Trophoblast cell (in vitro differentiated cells and primary cell): ENCODE data around the gene CNKSR1.

ENCODE experiments used
- DNase-seq, 2 donors: peaks; one replicate each; pipeline ENCODE4 v3.0.0-alpha.2; 2016
- H2AFZ ChIP-seq: 2 replicates; pipeline ENCODE4 v1.6.1; 2013; ENCODE audit warnings: low read length, moderate library complexity, mild to moderate bottlenecking; ENCODE audit not compliant: insufficient read depth, poor library complexity
- H2AK5ac ChIP-seq: 2 replicates; pipeline ENCODE4 v1.6.1; 2013; ENCODE audit warnings: mild to moderate bottlenecking, low read length
- H2BK120ac ChIP-seq: 2 replicates; pipeline ENCODE4 v1.6.1; 2013; ENCODE audit warnings: low read length, mild to moderate bottlenecking, moderate library complexity; ENCODE audit not compliant: insufficient read depth, poor library complexity
- H2BK12ac ChIP-seq: 2 replicates; pipeline ENCODE4 v1.6.1; 2013; ENCODE audit warnings: mild to moderate bottlenecking, low read length, moderate library complexity
- H2BK5ac ChIP-seq: 2 replicates; pipeline ENCODE4 v1.6.1; 2013; ENCODE audit warnings: low read length, low read depth, moderate library complexity, mild to moderate bottlenecking; ENCODE audit not compliant: poor library complexity
- H3K14ac ChIP-seq: 2 replicates; pipeline ENCODE4 v1.6.1; 2013; ENCODE audit warnings: mild to moderate bottlenecking, low read length
- H3K18ac ChIP-seq: 2 replicates; pipeline ENCODE4 v1.6.1; 2013; ENCODE audit warnings: mild to moderate bottlenecking, low read length
- H3K23ac ChIP-seq: 2 replicates; pipeline ENCODE4 v1.6.1; 2013; ENCODE audit warnings: low read length
- H3K27ac ChIP-seq: 2 replicates; pipeline ENCODE4 v1.5.1; 2013; ENCODE audit warnings: low read depth, mild to moderate bottlenecking, inconsistent platforms, low read length, moderate library complexity
- H3K27me3 ChIP-seq: 2 replicates; pipeline ENCODE4 v1.6.1; 2013; ENCODE audit warnings: inconsistent platforms, mild to moderate bottlenecking, low read length, moderate library complexity; ENCODE audit not compliant: insufficient read depth
- H3K36me3 ChIP-seq, 2 experiments: 1 replicate in 1 of 2; 2 replicates in 1 of 2; pipeline ENCODE4 v1.6.1; 2013; ENCODE audit warnings: low read length in 2 of 2, mild to moderate bottlenecking in 2 of 2, moderate library complexity in 1 of 2; ENCODE audit not compliant: insufficient read depth in 2 of 2, control insufficient read depth in 1 of 2
- H3K4ac ChIP-seq: 2 replicates; pipeline ENCODE4 v1.6.1; 2013; ENCODE audit warnings: low read depth, mild to moderate bottlenecking, low read length, moderate library complexity
- H3K4me1 ChIP-seq, 2 experiments: 1 replicate in 1 of 2; 2 replicates in 1 of 2; pipeline ENCODE4 v1.6.1; 2013; ENCODE audit warnings: low read length in 2 of 2, mild to moderate bottlenecking in 2 of 2, moderate library complexity in 1 of 2; ENCODE audit not compliant: insufficient read depth in 2 of 2, control insufficient read depth in 1 of 2
- H3K4me2 ChIP-seq: 2 replicates; pipeline ENCODE4 v1.6.1; 2013; ENCODE audit warnings: inconsistent platforms, mild to moderate bottlenecking, low read length, moderate library complexity
- H3K4me3 ChIP-seq: 2 replicates; pipeline ENCODE4 v1.5.1; 2013; ENCODE audit warnings: mild to moderate bottlenecking, low read depth, low read length, inconsistent platforms
- H3K79me1 ChIP-seq: one replicate; pipeline ENCODE4 v1.6.1; 2013; ENCODE audit warnings: low read length
- H3K79me2 ChIP-seq: 2 replicates; pipeline ENCODE4 v1.6.1; 2013; ENCODE audit warnings: low read length, mild to moderate bottlenecking; ENCODE audit not compliant: control insufficient read depth, insufficient read depth, poor library complexity
- H3K9ac ChIP-seq: 2 replicates; pipeline ENCODE4 v1.6.1; 2013; ENCODE audit warnings: mild to moderate bottlenecking, low read length
- H3K9me3 ChIP-seq: 2 replicates; pipeline ENCODE4 v1.6.1; 2013; ENCODE audit warnings: low read depth, mild to moderate bottlenecking, control low read depth, inconsistent platforms, low read length; ENCODE audit not compliant: insufficient read depth
- H4K12ac ChIP-seq: 2 replicates; pipeline ENCODE4 v1.6.1; 2013; ENCODE audit warnings: low read depth, mild to moderate bottlenecking, low read length, moderate library complexity
- H4K8ac ChIP-seq: 2 replicates; pipeline ENCODE4 v1.6.1; 2013; ENCODE audit warnings: low read depth, mild to moderate bottlenecking, low read length, moderate library complexity
- H4K91ac ChIP-seq: one replicate; pipeline ENCODE4 v1.6.1; 2013; ENCODE audit warnings: low read depth, mild to moderate bottlenecking, low read length, moderate library complexity
- WGBS: extraction: QIAGEN DNeasy Blood & Tissue Kit; methylation state at CpG from one replicate; pipeline ENCODE4 v1.1.7; 2013; ENCODE audit warnings: missing lambda C conversion rate; ENCODE audit not compliant: insufficient read length, insufficient coverage; ENCODE audit errors: extremely low coverage; 5-methylcytosine and 5-hydroxymethylcytosine counted together

Gene CNKSR1

DNA sequence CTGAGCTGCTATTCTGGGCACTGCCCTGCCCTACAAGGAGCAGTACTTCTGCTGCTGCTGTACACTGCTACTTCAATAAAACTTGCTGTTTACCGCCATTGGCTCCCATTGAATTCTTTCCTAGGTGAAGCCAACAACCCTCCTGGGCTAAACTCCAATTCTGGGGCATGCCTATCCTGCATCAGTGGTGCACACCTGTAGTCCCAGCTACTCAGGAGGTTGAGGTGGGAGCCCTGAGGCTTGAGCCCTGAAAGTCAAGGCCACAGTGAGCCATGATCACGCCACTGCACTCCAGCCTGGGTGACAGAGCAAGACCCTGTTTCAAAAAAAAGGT lies 44.5 kb upstream of the CNKSR1 start:
- Histone ChIP-seq H4K91ac (no peak overlapping the region), H2BK5ac (no peak overlapping the region), H3K9ac (no peak overlapping the region), H3K36me3 (no peaks in the 10 kb centered on the region), H3K23ac (no peak overlapping the region), H2AK5ac (peak overlapping the region; percentile 52), H3K18ac (no peak overlapping the region), H2BK120ac (no peak overlapping the region), H3K4me3 (no peak overlapping the region), H3K27me3 (no peaks in the 10 kb centered on the region), H3K9me3 (no peaks in the 10 kb centered on the region), H3K14ac (no peak overlapping the region), H3K79me2 (no peaks in the 10 kb centered on the region), H3K27ac (no peak overlapping the region), H3K4me1 (no peaks in the 10 kb centered on the region), H3K4me2 (no peak overlapping the region), H4K12ac (no peak overlapping the region), H3K4ac (no peak overlapping the region), H2BK12ac (no peak overlapping the region), H2AFZ (no peak overlapping the region), H4K8ac (no peak overlapping the region), H3K79me1 (no peaks in the 10 kb centered on the region)
- DNase-seq = no peak
- no CpG with 5 or more reads among the region's 2 CpGs for WGBS

DNA sequence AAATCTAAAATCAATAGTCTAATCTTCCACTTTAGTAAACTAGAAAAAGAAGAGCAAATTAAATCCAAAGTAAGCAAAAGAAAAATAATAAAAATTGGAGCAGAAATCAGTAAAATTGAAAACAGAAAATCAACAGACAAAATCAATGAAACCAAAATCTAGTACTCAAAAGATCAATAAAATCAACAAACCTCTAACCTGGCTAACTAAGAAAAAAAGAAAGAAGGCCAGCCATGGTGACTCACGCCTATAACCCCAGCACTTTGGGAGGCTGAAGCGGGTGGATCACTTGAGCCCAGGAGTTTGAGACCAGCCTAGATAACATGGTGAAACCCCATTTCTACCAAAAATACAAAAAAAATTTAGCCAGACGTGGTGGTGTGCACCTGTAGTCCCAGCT lies 42.8 kb upstream of the CNKSR1 start:
- H3K23ac ChIP-seq = no peak overlapping the region
- H4K12ac ChIP-seq = no peak overlapping the region
- no peak overlapping the region for H3K4me3 ChIP-seq
- H3K9me3 ChIP-seq = no peaks in the 10 kb centered on the region
- no peak overlapping the region for H4K8ac ChIP-seq
- no peak overlapping the region for H2BK120ac ChIP-seq
- H3K14ac ChIP-seq = no peak overlapping the region
- H3K4me1 ChIP-seq = no peaks in the 10 kb centered on the region
- no peak overlapping the region for H3K27ac ChIP-seq
- H2AK5ac ChIP-seq = no peak overlapping the region
- no peaks in the 10 kb centered on the region for H3K36me3 ChIP-seq
- no peak overlapping the region for H3K4ac ChIP-seq
- WGBS = no CpG with 5 or more reads among the region's 3 CpGs
- H2BK12ac ChIP-seq = no peak overlapping the region
- H2AFZ ChIP-seq = no peak overlapping the region
- no peak overlapping the region for H4K91ac ChIP-seq
- H2BK5ac ChIP-seq = no peak overlapping the region
- no peaks in the 10 kb centered on the region for H3K79me1 ChIP-seq
- H3K79me2 ChIP-seq = no peaks in the 10 kb centered on the region
- H3K18ac ChIP-seq = no peak overlapping the region
- no peaks in the 10 kb centered on the region for H3K27me3 ChIP-seq
- H3K4me2 ChIP-seq = no peak overlapping the region
- DNase-seq = no peak
- no peak overlapping the region for H3K9ac ChIP-seq

- no peak overlapping the region for H3K14ac ChIP-seq
- H3K4ac ChIP-seq = no peak overlapping the region
- H2BK5ac ChIP-seq = no peak overlapping the region
- no peak for DNase-seq
- no peaks in the 10 kb centered on the region for H3K27me3 ChIP-seq
- H3K4me1 ChIP-seq = no peaks in the 10 kb centered on the region
- no peak overlapping the region for H3K23ac ChIP-seq
- H3K9me3 ChIP-seq = no peaks in the 10 kb centered on the region
- no peak overlapping the region for H2BK12ac ChIP-seq
- no peak overlapping the region for H4K12ac ChIP-seq
- no peaks in the 10 kb centered on the region for H3K36me3 ChIP-seq
- no peak overlapping the region for H3K9ac ChIP-seq
- H2AK5ac ChIP-seq = no peak overlapping the region
- no CpG with 5 or more reads among the region's 3 CpGs for WGBS
- no peak overlapping the region for H3K18ac ChIP-seq
- no peak overlapping the region for H4K8ac ChIP-seq
- no peak overlapping the region for H3K27ac ChIP-seq
- H3K79me2 ChIP-seq = no peaks in the 10 kb centered on the region
- H3K4me3 ChIP-seq = no peak overlapping the region
- H2BK120ac ChIP-seq = no peak overlapping the region
- H4K91ac ChIP-seq = no peak overlapping the region
- H3K4me2 ChIP-seq = no peak overlapping the region
- no peak overlapping the region for H2AFZ ChIP-seq
- no peaks in the 10 kb centered on the region for H3K79me1 ChIP-seq
Measured at GRCh38 chr1:26138974-26139558, 38.2 kb upstream of the CNKSR1 start.

- Histone ChIP-seq H3K9me3 (no peaks in the 10 kb centered on the region), H3K27me3 (no peaks in the 10 kb centered on the region), H3K14ac (no peak overlapping the region), H3K4me1 (no peaks in the 10 kb centered on the region), H4K12ac (no peak overlapping the region), H3K4me3 (no peak overlapping the region), H3K36me3 (no peaks in the 10 kb centered on the region), H3K27ac (no peak overlapping the region), H4K91ac (no peak overlapping the region), H4K8ac (no peak overlapping the region), H3K79me1 (no peaks in the 10 kb centered on the region), H2BK120ac (no peak overlapping the region), H3K18ac (no peak overlapping the region), H2AFZ (no peak overlapping the region), H3K79me2 (no peaks in the 10 kb centered on the region), H2AK5ac (no peak overlapping the region), H3K4me2 (no peak overlapping the region), H3K9ac (no peak overlapping the region), H3K23ac (no peak overlapping the region), H3K4ac (no peak overlapping the region), H2BK5ac (no peak overlapping the region), H2BK12ac (no peak overlapping the region)
- WGBS = no CpG with 5 or more reads among the region's 8 CpGs
- no peak for DNase-seq
Measured at GRCh38 chr1:26142159-26142558, 35.1 kb upstream of the CNKSR1 start.
